GM19328 (cell line): ENCODE results near the gene AHRR.

Source experiments
- ATAC-seq: cut with Tn5 transposase; IDR thresholded peaks from one replicate; pipeline ENCODE4 v1.9.1; 2021; ENCODE audit warnings: mild to moderate bottlenecking, moderate library complexity; ENCODE audit not compliant: unreplicated experiment

Gene AHRR

GRCh38 chr5:453725-454481 is 132.4 kb downstream of the AHRR start:
- ATAC-seq: no peak

- ATAC-seq: no peak
Measured at GRCh38 chr5:454936-455335, 133.4 kb downstream of the AHRR start.

GRCh38 chr5:455806-456205 is 134.3 kb downstream of the AHRR start:
- no peak for ATAC-seq

- ATAC-seq: no peak
Measured at GRCh38 chr5:456351-457194, 135.1 kb downstream of the AHRR start.

GRCh38 chr5:457195-457961 is 135.9 kb downstream of the AHRR start:
- ATAC-seq: no peak

GRCh38 chr5:458547-459353 is 137.2 kb downstream of the AHRR start:
- no peak for ATAC-seq

- ATAC-seq: no peak
Measured at GRCh38 chr5:459562-460272, 138.2 kb downstream of the AHRR start.

GRCh38 chr5:460273-460625 is 138.7 kb downstream of the AHRR start:
- ATAC-seq: no peak

- no peak for ATAC-seq
Measured at GRCh38 chr5:462051-462481, 140.6 kb downstream of the AHRR start.

- ATAC-seq: no peak
Measured at GRCh38 chr5:463301-463700, 141.8 kb downstream of the AHRR start.

- ATAC-seq: no peak
Measured at GRCh38 chr5:463952-464351, 142.4 kb downstream of the AHRR start.

- no peak for ATAC-seq
Measured at GRCh38 chr5:464446-464842, 142.9 kb downstream of the AHRR start.

GRCh38 chr5:464843-465590 is 143.5 kb downstream of the AHRR start:
- ATAC-seq: no peak

GRCh38 chr5:465591-466403 is 144.3 kb downstream of the AHRR start:
- ATAC-seq: no peak

- no peak for ATAC-seq
Measured at GRCh38 chr5:466661-467310, 145.3 kb downstream of the AHRR start.

- ATAC-seq: no peak
Measured at GRCh38 chr5:468401-468800, 146.9 kb downstream of the AHRR start.

- no peak for ATAC-seq
Measured at GRCh38 chr5:469752-470483, 148.4 kb downstream of the AHRR start.
